ENCODE results near the gene DGKG. TPM values are rescaled to one million over a fixed set of nuclear protein-coding genes. Genes with fewer than 3 reads are reported as not detected.

DGKG gene
- 4.7 TPM for total RNA-seq
- long read RNA-seq, partial matches to known transcripts = 3 of 7 reads
- long read RNA-seq, other reads (novel, unspliced or antisense) = 3 of 7 reads

GRCh38 chr3:186361762-186362536 is at the start of gene DGKG:
Gene DGKG, minus strand, starts transcription at chr3:186362234. Its CDS starts 41,775 bp downstream, at chr3:186320459.
- H3K27me3 ChIP-seq = peaks cover 43% of the 10 kb centered on the region
- TF ChIP-seq CTCF (IDR thresholded peaks at IDR 0.05) = no peak
- no peaks in the 10 kb centered on the region for H3K9me3 ChIP-seq
- peak; percentile 83 for DNase-seq
- peak; percentile 88 for ATAC-seq
- intact Hi-C loops (cut with DNase I) = no loop called here
- H3K27ac ChIP-seq = peak within 1 kb of the TSS; percentile 24
- peaks cover 7% of the 10 kb centered on the region for H3K4me1 ChIP-seq
- H3K36me3 ChIP-seq = no peaks in the 10 kb centered on the region
- H3K4me3 ChIP-seq = peak within 1 kb of the TSS; percentile 48

GRCh38 chr3:186411089-186411488 is 49.1 kb upstream of the DGKG start:
- TF ChIP-seq CTCF (IDR thresholded peaks at IDR 0.05) = no peak
- H3K27me3 ChIP-seq = no peaks in the 10 kb centered on the region
- peaks cover 20% of the 10 kb centered on the region for H3K4me1 ChIP-seq
- H3K9me3 ChIP-seq = no peaks in the 10 kb centered on the region
- DNase-seq = no peak
- intact Hi-C loops (cut with DNase I) = no loop called here
- H3K36me3 ChIP-seq = no peaks in the 10 kb centered on the region
- ATAC-seq = no peak
- H3K4me3 ChIP-seq = no peak overlapping the region
- no peak overlapping the region for H3K27ac ChIP-seq

- no peak for TF ChIP-seq CTCF (IDR thresholded peaks at IDR 0.05)
- Histone ChIP-seq H3K36me3 (no peaks in the 10 kb centered on the region), H3K4me3 (no peak overlapping the region), H3K9me3 (no peaks in the 10 kb centered on the region), H3K27me3 (no peaks in the 10 kb centered on the region), H3K4me1 (no peaks in the 10 kb centered on the region), H3K27ac (no peak overlapping the region)
- ATAC-seq = no peak
- intact Hi-C loops (cut with DNase I) = no loop called here
- no peak for DNase-seq
These were observed 44.9 kb upstream of the DGKG start for GRCh38 chr3:186406669-186407635.

GRCh38 chr3:186401556-186401955 is 39.5 kb upstream of the DGKG start:
- TF ChIP-seq CTCF (IDR thresholded peaks at IDR 0.05) = no peak
- Histone ChIP-seq H3K27ac (no peak overlapping the region), H3K4me1 (no peaks in the 10 kb centered on the region), H3K27me3 (no peaks in the 10 kb centered on the region), H3K9me3 (no peaks in the 10 kb centered on the region), H3K36me3 (no peaks in the 10 kb centered on the region), H3K4me3 (no peak overlapping the region)
- intact Hi-C loops (cut with DNase I) = no loop called here
- no peak for ATAC-seq
- no peak for DNase-seq

GRCh38 chr3:186400662-186401061 is 38.6 kb upstream of the DGKG start:
- Histone ChIP-seq H3K4me1 (no peaks in the 10 kb centered on the region), H3K4me3 (no peak overlapping the region), H3K36me3 (no peaks in the 10 kb centered on the region), H3K27me3 (no peaks in the 10 kb centered on the region), H3K9me3 (no peaks in the 10 kb centered on the region), H3K27ac (no peak overlapping the region)
- TF ChIP-seq CTCF (IDR thresholded peaks at IDR 0.05) = no peak
- no peak for ATAC-seq
- DNase-seq = no peak
- intact Hi-C loops (cut with DNase I) = no loop called here
